Activated CD4-positive, alpha-beta T cell treated with anti-CD3 and anti-CD28 coated beads, Interleukin-10, Interleukin-2, amounts not matched to agents 100 ng/mL and 50 ng/mL, durations not matched to agents 16 hours and 8 hours (primary cell): ENCODE results near the gene MARF1.
"Not testable (repeated sequence)": the region's sequence is repeated elsewhere in the genome, so short reads cannot be mapped to it uniquely, and the experiment has no call there.

Experiments used
- DNase-seq: peaks from one replicate; pipeline ENCODE4 v3.0.0-alpha.2; 2020

MARF1 gene

DNA sequence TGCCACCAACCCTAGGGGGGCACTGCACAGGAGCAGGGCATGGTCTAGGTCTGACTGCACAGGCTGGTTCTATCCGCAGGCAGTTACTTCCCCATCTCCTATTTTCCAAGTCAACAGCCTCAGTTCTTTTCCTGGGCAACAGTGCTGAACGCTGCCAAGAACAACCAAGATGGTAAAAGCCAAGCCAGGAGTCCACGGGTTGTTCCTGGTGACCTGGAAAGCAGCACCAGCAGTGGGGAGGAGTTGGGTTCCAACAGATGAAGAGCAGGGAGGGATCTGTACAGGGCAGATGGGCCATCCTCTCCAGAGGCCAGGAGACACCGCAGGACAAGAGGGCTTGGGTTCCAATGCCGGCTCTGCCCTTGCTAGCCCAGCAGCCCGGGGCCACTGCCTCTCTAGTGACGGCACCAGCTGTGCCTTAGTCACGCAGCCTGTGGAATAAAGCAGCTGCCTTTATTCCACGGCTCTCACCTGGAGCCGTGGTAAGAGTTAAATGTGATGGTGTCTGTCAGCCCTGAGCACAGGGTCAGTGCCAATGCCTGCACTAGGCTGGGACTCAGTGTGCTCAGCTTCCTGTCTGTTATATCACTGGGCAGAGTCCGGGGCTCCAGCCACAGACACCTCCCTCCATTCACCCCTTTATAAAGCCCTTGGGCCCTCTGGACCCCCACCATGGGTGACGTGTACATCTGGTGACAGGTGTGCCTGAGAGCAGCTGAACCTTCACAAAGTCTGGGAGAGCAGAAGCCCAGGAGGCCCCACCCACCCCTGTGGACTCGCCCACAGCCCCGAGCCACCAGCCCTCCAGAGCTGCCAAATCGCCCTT lies 44.9 kb downstream of the MARF1 start:
- no peak for DNase-seq

DNA sequence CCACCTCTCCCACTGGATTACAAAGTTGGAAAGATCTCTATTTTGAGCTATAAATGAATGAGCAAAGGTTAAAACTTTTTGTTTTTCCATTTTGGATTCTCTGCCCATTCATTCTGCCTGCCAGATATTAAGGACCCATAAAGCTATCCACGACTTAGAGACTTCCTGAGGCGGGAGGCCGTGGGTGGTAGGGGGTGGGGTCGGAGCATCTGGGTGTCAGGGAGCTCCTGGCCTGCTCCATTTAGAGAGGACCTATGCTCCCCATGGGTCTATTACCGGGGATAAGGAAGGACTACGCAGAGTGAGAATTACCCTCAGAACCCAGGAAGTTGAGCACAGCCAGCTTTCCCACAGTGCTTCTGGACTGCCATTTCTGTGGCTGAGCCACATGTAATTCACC lies 45.8 kb downstream of the MARF1 start:
- DNase-seq, result no peak

DNA sequence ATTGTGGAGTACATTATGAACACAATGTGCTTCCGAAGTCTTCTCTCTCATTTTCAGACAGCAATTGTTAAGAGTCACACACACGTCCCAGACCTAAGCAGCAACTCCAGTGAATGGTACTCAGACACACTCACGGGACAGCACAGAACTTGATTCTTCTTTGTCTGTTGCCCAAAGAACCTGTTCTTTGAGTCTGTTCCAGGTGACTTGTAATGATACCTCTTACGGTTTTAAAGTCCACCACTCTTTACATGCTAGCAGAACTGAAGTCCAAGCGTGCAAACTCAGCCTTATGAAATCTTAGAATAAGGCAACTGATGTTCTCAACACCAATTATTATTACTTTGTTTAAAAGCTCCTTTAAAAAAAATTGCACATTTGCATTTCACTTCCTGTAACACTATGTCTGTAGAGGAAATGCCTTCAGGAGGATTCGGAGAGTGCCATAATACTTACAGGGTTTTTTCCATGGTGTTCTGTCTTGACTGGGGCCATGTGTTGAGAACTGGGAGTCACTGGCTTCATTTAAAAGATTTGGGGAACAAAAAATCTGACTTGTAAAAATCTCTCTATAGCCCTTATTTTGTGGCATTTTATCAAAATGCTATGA lies 48.1 kb downstream of the MARF1 start:
- DNase-seq, result no peak

DNA sequence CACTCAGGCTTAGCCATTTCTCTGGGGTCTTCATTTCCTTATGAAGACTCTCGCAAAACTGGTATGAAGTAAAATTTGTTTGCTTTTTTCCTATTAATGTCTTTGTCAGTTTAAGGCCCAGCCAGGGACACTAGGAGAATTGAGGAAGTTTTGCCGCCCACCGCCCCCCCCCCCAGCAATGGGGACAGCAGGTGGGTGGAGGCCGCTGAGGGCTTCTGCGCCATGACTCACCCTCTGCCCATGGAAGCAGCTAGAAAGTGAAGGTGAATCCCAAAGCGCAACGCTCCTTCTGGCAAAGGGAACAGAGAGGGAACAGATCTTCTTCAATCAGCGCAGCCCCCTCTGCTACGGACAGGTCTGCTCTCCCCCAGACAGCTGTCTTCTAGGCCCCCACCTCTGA lies 49.7 kb downstream of the MARF1 start:
- no peak for DNase-seq

DNA sequence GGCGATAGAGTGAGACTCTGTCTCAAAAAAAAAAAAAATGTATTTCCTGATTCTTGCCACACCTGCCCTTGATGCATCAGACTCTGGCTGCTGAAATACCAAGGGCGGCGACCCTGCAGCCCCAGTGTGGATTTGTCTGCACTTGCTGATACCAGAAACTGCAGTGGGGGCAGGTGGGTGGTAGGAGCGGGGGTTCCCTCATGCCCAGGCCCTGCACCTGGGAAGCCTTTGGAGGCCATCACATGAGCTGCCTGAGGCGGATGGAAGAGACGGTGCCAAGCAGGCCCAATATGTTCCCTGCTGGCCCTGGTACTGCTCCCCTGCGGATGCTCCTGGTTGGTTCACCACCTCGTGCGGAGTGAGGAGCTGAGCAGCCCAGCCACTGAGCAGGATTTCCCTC lies 50.6 kb downstream of the MARF1 start:
- DNase-seq, result no peak

DNA sequence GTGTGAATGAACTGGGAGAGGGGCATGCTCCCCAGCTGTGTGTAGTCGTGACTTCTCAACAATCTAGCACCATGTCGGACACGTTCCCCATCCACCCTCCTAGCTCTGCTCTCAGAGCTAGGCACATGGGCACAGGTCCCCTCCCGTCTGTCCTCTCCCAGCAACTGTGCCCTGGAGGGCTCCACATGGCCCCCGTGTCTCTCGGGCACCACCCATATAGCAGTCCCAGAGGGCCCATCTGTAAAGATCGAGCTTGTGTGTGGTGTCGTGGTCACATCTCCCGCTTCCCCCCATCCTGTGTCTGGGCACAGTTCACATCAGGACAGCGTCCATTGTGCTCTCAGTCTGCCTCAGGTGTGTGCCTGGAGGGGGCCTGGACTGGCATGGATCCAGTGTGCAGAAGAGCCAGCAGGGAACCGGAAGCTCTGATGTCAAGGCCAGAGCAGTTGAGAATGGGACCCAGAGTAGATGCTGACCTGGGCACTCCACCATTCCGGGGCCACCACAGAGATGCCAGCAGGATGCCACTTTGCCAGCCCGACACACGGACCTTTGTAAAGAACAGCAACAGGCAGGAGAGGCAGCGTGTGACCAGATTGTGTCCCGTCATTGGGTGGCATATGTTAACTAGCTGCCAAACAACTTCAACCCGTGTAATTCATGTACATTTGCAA lies 55.7 kb downstream of the MARF1 start:
- DNase-seq, result no peak

DNA sequence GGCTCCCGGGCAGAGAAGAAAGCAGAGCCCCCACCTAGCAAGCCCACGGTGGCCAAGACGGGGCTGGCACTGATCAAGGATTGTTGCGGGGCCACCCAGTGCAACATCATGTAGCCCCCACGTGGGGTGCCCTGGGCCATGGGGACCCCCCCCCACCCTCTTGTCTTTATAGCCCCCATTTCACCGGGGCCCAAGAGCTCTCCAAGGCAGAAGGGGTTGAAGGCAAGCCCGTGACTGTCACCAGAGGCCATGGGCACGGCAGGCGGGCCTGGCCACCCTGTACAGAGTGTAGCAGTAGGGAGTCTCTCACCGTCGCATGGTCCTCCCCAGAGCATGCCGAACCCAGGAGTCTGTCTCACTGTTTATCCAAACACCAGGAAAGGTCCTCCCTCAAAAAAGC lies 56.2 kb downstream of the MARF1 start:
- no peak for DNase-seq

DNA sequence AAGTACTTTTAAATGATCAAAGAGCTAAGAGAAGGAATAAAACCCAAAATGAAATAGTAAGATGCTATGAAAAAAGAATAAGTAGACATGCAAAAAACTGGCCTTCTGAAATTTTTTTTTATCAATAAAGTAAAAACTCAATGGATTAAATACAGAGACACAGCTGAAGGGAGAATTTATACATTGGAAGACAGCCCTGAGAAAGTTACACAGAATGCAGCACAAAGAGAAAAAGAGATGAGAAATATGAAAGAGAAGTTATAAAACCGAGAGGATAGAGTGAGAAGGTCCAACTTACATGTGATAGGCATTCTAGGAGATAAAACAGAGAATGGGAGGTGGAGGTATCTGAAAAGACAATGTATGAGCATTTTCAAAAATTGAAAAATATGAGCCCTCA lies 57.0 kb downstream of the MARF1 start:
- DNase-seq, result no peak

DNA sequence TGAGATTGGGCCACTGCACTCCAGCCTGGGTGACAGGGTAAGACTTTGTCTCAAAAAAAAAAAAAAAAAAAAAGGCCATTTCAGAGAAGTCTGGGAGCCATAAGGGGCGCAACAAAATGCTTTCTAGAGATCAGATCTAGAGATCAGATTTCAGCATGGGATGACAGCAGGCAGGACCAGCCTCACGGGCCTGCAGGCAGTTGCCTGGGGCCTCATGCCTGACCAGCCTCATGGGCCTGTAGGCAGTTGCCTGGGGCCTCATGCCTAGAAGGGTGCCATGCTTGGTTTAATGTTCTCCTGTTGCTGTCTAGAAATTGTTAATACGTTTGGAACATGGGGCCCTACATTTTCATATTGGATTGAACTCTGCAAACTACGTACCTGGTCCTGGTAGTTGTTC lies 59.4 kb downstream of the MARF1 start:
- DNase-seq, result no peak

DNA sequence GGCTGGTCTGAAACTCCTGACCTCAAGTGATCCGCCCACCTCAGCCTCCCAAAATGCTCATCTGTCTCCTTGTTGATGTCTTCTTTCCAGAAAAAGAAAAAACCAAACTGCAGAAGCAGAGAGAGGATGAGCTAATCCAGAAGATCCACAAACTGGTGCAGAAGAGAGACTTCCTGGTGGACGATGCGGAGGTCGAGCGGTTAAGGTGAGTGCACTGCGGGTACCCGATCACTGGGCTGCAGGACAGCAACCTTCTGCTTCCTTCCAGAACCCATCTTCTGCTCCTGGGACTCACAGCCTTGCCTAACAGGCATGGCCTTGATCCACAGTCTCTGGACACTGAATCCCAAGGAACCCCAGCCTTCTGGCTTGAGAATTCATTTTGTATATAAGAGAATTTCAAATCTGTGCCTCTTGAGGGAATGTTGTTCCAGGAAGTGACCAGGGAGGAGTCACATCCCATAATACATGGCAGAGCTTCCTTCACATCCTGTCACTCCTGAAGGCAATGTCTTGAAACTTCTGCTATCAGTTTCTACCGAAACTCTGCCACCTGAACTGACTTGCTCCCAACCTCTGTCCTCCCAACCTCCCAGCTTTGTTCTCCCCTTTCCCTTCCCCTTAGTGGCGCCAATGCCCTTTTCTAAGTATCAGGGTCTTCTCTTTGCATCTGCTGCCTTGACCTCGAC lies 61.7 kb downstream of the MARF1 start:
- no peak for DNase-seq

DNA sequence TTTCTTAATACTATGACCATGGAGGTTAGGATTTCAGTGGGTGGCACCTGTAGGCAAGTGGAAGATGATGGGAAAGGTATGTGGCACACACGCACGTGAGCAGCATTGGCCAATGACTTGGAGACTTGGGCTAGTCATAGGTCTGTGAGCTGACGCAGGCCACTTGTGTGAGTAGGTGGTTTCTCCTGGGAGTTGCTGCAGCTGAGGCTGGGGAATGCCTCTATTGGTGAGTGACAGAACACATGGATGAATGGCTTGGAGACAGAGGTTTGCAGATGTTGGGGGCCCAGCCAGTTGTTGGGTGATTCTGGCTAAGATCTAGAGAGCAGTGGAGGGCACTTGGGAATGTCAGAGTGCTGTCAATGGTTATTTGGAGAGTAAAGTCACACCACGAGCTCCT lies 64.1 kb downstream of the MARF1 start:
- no peak for DNase-seq

DNA sequence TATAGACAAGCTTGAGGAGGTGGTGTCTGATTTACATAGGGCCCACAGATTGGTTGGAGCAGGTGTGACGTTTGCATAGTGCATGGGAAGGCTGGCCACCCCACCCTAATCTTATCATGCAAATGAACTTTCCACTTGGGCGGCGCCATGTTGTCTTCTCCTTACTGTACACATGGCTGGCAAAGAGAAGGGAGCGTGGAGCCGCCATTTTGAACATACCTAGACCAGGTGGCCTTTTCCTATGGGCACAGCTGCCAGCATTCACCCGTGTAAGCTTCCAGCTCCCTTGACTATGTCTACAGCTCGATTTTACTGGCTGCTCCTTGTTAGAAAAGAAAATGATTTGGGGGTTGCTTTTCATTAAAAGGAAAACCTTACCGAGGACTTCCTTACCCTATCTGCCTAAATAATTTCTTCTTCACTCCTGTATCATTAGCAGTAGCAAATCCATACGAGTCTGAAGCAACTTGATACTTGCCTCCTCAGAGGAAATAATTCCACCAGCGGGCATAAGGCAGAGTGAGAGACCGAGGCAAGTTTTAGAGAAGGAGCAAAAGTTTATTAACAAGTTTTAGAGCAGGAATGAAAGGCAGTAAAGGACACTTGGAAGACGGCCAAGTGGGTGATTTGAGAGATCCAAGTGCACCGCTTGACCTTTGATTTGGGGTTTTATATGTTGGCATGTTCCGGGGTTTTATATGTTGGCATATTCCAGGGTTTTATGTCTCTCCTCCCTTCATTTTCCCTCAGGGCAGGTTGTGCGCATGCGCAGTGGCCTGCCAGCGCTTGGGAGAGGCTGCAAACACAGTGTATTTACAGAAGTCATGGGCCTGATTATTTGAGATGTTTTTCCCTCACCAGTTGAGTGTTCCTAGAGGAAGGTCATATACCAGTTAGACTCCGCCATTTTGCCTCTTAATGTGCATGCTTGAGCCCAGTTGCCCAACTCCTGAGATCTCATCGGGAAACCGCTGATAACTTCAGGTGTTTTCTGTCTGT lies 65.7 kb downstream of the MARF1 start:
- no peak for DNase-seq

DNA sequence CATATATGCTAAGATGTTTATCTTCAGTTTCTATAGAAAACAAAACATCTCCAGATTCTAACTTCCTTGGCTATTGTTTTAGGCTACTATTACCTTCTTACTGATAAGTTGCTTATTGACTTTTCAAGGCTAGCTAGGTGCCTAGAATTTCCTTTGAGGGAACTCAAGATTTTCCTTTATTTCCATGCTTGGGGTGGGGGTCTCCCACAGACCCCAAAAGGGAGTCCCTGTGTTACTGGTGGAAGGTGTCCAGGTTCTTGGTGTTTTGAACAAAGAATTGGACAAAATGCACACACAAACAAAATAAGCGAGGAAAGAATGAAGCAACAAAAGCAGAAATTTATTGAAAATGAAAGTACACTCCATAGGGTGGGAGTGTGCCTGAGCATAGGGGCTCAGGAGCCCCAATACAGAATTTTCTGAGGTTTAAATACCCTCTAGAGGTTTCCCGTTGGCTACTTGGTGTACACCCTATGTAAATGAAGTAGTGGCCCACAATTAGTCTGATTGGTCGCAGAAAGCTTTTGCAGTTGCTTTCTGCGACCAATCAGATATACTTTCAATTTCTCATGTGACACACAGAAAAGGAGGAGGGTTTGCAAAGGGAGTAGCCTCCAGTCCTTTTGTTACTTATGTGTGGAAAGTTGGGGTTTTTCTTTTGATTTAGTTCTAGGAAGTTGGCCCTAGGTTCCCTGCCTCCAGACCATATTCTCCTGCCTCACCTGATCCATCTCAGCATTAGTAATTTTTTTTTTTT lies 67.5 kb downstream of the MARF1 start:
- DNase-seq, result no peak

DNA sequence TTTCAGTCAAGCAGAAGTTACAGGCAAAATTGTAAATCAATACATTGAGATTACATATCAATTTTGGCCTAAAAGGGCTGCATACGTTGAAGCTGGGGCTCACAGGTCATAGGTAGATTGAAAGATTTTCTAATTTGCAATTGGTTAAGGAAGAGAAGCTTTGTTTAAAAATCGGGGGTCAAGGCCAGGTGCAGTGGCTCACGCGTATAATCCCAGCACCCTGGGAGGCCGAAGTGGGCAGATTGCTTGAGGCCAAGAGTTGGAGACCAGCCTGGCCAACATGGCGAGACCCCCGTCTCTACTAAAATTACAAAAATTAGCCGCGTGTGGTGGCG lies 68.4 kb downstream of the MARF1 start:
- no peak for DNase-seq

DNA sequence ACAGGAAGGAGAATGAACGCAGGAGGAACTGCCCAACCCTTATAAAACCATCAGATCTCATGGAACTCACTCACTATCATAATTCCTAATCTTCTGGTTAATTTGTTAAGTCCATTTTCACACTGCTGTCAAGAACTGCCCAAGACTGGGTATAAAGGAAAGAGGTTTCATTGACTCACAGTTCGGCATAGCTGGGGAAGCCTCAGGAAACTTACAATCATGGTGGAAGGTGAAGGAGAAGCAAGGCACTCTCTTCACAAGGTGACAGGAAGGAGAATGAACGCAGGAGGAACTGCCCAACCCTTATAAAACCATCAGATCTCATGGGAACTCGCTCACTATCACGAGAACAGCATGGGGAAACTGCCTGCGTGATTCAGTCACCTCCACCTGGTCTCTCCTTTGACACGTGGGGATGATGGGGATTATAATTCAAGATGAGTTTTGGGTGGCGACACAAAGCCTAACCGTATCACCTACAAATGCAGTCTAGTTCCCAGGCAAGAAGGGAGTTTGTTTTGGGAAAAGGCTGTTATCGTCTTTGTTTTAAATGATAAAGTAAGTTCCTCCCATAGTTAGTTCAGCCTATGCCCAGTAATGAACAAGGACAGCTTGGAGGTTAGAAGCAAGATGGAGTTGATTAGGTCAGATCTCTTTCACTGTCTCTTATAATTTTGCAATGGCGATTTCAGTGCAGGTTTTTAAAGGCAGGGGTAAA lies 68.9 kb downstream of the MARF1 start:
- not testable (repeated sequence) for DNase-seq

DNA sequence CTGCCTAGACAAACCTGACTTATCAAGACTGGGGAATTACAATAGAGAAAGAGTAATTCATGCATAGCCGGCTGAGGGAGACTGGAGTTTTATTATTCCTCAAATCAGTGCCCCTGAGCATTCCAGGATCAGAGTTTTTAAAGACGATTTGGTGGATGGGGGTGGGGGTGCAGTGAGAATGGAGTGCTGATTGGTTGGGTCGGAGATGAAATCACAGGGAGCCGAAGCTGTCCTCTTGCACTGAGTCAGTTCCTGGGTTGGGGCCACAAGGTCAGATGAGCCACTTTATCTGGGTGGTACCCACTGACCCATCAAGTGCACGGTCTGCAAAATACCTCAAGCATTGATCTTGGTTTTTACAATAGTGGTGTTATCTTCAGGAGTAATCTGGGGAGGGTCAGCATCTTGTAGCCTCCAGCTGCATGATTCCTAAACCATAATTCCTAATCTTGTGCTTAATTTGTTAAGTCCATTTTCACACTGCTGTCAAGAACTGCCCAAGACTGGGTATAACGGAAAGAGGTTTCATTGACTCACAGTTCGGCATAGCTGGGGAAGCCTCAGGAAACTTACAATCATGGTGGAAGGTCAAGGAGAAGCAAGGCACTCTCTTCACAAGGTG lies 69.6 kb downstream of the MARF1 start:
- DNase-seq, result no peak

DNA sequence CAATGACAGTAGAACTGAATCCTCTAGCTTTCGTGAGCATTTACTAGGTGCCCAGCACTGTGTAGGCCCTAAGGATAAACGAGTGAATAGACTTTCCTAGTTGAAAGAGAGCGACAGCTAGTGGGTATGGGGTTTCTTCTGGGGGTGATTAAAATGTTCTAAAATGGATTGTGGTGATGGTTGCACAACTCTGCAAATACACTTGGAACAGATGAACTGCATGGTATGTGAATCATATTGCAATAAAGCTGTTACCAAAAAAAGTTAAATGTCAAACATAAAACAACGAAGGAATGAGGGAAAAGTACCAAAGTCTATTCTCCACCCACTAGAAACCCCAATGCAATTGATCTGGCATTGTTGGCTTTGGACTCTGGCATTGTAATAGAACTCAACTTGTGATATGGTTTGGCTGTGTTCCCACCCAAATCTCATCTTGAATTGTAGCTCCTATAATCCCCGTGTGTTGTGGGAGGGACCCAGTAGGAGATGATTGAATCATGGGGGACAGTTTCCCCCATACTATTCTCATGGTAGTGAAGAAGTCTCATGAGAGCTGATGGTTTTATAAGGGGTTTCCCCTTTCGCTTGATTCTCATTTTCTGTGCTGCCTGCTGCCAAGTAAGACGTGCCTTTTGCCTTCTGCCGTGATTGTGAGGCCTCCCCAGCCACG lies 70.5 kb downstream of the MARF1 start:
- no peak for DNase-seq

DNA sequence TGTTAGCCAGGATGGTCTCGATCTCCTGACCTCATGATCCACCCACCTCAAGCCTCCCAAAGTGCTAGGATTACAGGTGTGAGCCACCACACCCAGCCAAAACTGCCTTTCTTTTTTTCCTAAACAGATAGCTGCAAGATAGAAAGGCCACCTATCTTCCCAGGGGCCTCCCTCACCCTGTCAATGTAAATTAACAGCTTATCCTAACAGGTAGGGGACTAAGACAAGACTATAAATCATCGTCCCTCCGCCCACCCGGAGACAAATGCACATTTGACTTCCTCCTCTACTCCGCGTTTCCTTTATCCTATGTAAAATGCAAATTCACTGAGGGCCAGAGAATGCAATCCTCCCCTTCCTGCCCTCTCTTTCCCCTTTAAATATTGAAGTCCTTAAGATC lies 71.4 kb downstream of the MARF1 start:
- no peak for DNase-seq

DNA sequence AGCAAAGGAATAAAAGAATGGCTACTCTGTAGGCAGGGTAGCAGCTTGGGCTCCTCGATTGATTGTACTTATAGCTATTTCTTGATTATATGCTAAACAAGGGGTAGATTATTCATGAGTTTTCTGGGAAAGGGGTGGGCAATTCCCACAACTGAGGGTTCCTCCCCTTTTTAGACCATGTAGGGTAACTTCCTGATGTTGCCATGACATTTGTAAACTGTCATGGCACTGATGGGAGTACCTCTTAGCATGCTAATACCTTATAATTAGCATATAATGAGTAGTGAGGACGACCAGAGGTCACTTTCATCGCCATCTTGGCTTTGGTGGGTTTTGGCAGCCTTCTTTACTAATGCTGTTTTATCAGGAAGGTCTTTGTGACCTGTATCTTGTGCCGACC lies 72.3 kb downstream of the MARF1 start:
- not testable (repeated sequence) for DNase-seq

DNA sequence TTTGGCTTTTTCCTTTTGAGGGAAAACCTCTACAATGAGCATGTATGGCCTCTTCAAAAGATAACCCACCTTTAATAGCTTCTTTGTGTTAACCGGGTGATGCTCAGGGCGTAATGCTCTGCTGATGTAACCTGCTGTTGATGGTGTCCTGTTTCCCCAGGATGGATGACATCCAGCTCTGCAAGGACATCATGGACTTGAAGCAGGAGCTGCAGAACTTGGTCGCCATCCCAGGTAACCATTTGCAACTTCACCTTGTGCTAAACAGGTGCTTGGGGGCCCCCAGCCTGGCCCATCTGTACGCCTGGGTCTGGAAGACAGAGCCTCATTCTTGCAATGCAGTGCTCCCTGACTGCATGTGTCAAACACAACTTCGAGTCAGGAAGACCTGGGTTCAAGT lies 75.1 kb downstream of the MARF1 start:
- no peak for DNase-seq
